Skeletal muscle satellite cell (primary cell): ENCODE measurements around the gene C2CD4D.

ENCODE experiments used
- H3K27me3 ChIP-seq: 2 replicates; pipeline ENCODE4 v1.7.0; 2013; ENCODE audit warnings: low read length; ENCODE audit not compliant: control insufficient read depth, insufficient read depth
- H3K36me3 ChIP-seq: 2 replicates; pipeline ENCODE4 v1.7.0; 2013; ENCODE audit warnings: mild to moderate bottlenecking, control low read depth, low read length; ENCODE audit not compliant: insufficient read depth
- H3K4me1 ChIP-seq: 2 replicates; pipeline ENCODE4 v1.7.0; 2013; ENCODE audit warnings: low read length; ENCODE audit not compliant: control insufficient read depth, insufficient read depth
- H3K4me2 ChIP-seq: 2 replicates; pipeline ENCODE4 v1.7.0; 2013; ENCODE audit warnings: mild to moderate bottlenecking, low read length
- H3K4me3 ChIP-seq: 2 replicates; pipeline ENCODE4 v1.7.0; 2013; ENCODE audit warnings: low read length
- H3K9ac ChIP-seq: 2 replicates; pipeline ENCODE4 v1.7.0; 2013; ENCODE audit warnings: mild to moderate bottlenecking, low read depth, low read length, moderate library complexity
- H3K9me3 ChIP-seq: replicated peaks from 2 replicates; pipeline ENCODE4 v1.7.0; 2013; ENCODE audit warnings: mild to moderate bottlenecking, control low read depth, low read length

The C2CD4D gene

GRCh38 chr1:151832318-151832980, 7.2 kb downstream of the C2CD4D start:
- no peaks in the 10 kb centered on the region for H3K36me3 ChIP-seq
- H3K9me3 ChIP-seq: no peaks in the 10 kb centered on the region
- H3K4me2 ChIP-seq: no peak overlapping the region
- H3K27me3 ChIP-seq: peaks cover 27% of the 10 kb centered on the region
- peaks cover 4% of the 10 kb centered on the region for H3K4me1 ChIP-seq
- no peak overlapping the region for H3K9ac ChIP-seq
- H3K4me3 ChIP-seq: no peak overlapping the region

- H3K36me3 ChIP-seq: no peaks in the 10 kb centered on the region
- H3K4me2 ChIP-seq: no peak within 1 kb of the TSS
- no peak within 1 kb of the TSS for H3K4me3 ChIP-seq
- no peak within 1 kb of the TSS for H3K9ac ChIP-seq
- H3K9me3 ChIP-seq: no peaks in the 10 kb centered on the region
- peaks cover 4% of the 10 kb centered on the region for H3K4me1 ChIP-seq
- H3K27me3 ChIP-seq: peaks cover 23% of the 10 kb centered on the region
Observed at GRCh38 chr1:151831605-151832004, 8.0 kb downstream of the C2CD4D start, which contains the start of gene RORC. TSS of gene RORC (minus strand) at chr1:151831802. CDS start at chr1:151831764, 38 bp downstream.

GRCh38 chr1:151831256-151831591, 8.4 kb downstream of the C2CD4D start:
- H3K27me3 ChIP-seq: peaks cover 27% of the 10 kb centered on the region
- no peak overlapping the region for H3K4me2 ChIP-seq
- H3K9me3 ChIP-seq: no peaks in the 10 kb centered on the region
- peaks cover 4% of the 10 kb centered on the region for H3K4me1 ChIP-seq
- no peak overlapping the region for H3K4me3 ChIP-seq
- H3K36me3 ChIP-seq: no peaks in the 10 kb centered on the region
- no peak overlapping the region for H3K9ac ChIP-seq

- Histone ChIP-seq H3K27me3 (peaks cover 32% of the 10 kb centered on the region), H3K9ac (no peak overlapping the region), H3K4me2 (no peak overlapping the region), H3K36me3 (no peaks in the 10 kb centered on the region), H3K4me1 (peaks cover 4% of the 10 kb centered on the region), H3K9me3 (no peaks in the 10 kb centered on the region), H3K4me3 (no peak overlapping the region)
Observed at GRCh38 chr1:151830055-151830454, 9.6 kb downstream of the C2CD4D start.

GRCh38 chr1:151829352-151830046, 10.1 kb downstream of the C2CD4D start:
- peaks cover 4% of the 10 kb centered on the region for H3K4me1 ChIP-seq
- no peaks in the 10 kb centered on the region for H3K9me3 ChIP-seq
- H3K36me3 ChIP-seq: no peaks in the 10 kb centered on the region
- H3K4me2 ChIP-seq: no peak overlapping the region
- H3K4me3 ChIP-seq: no peak overlapping the region
- H3K27me3 ChIP-seq: peaks cover 37% of the 10 kb centered on the region
- no peak overlapping the region for H3K9ac ChIP-seq

- Histone ChIP-seq H3K36me3 (no peaks in the 10 kb centered on the region), H3K4me1 (peaks cover 4% of the 10 kb centered on the region), H3K4me2 (no peak overlapping the region), H3K27me3 (peaks cover 42% of the 10 kb centered on the region), H3K4me3 (no peak overlapping the region), H3K9me3 (no peaks in the 10 kb centered on the region), H3K9ac (no peak overlapping the region)
Observed at GRCh38 chr1:151828921-151829320, 10.7 kb downstream of the C2CD4D start.

GRCh38 chr1:151827853-151828252, 11.8 kb downstream of the C2CD4D start:
- Histone ChIP-seq H3K4me3 (no peak overlapping the region), H3K9ac (no peak overlapping the region), H3K27me3 (peaks cover 53% of the 10 kb centered on the region), H3K4me2 (no peak overlapping the region), H3K36me3 (no peaks in the 10 kb centered on the region), H3K9me3 (no peaks in the 10 kb centered on the region), H3K4me1 (peaks cover 4% of the 10 kb centered on the region)

GRCh38 chr1:151825751-151826660, 13.6 kb downstream of the C2CD4D start:
- peaks cover 65% of the 10 kb centered on the region for H3K27me3 ChIP-seq
- no peak overlapping the region for H3K9ac ChIP-seq
- H3K9me3 ChIP-seq: no peaks in the 10 kb centered on the region
- H3K36me3 ChIP-seq: no peaks in the 10 kb centered on the region
- peaks cover 4% of the 10 kb centered on the region for H3K4me1 ChIP-seq
- H3K4me3 ChIP-seq: no peak overlapping the region
- no peak overlapping the region for H3K4me2 ChIP-seq

GRCh38 chr1:151825204-151825603, 14.4 kb downstream of the C2CD4D start:
- H3K4me1 ChIP-seq: peaks cover 4% of the 10 kb centered on the region
- no peak overlapping the region for H3K9ac ChIP-seq
- peaks cover 68% of the 10 kb centered on the region for H3K27me3 ChIP-seq
- H3K4me2 ChIP-seq: no peak overlapping the region
- H3K4me3 ChIP-seq: no peak overlapping the region
- H3K36me3 ChIP-seq: no peaks in the 10 kb centered on the region
- H3K9me3 ChIP-seq: no peaks in the 10 kb centered on the region

GRCh38 chr1:151823175-151823574, 16.4 kb downstream of the C2CD4D start:
- Histone ChIP-seq H3K9ac (no peak overlapping the region), H3K36me3 (no peaks in the 10 kb centered on the region), H3K4me1 (no peaks in the 10 kb centered on the region), H3K27me3 (peaks cover 60% of the 10 kb centered on the region), H3K4me3 (no peak overlapping the region), H3K4me2 (no peak overlapping the region), H3K9me3 (no peaks in the 10 kb centered on the region)

- Histone ChIP-seq H3K9me3 (no peaks in the 10 kb centered on the region), H3K27me3 (peaks cover 64% of the 10 kb centered on the region), H3K4me1 (no peaks in the 10 kb centered on the region), H3K9ac (no peak overlapping the region), H3K4me3 (no peak overlapping the region), H3K4me2 (no peak overlapping the region), H3K36me3 (no peaks in the 10 kb centered on the region)
Observed at GRCh38 chr1:151822404-151822803, 17.2 kb downstream of the C2CD4D start.
